GM18870 (cell line): ENCODE results near the gene TIMM50.

Experiments
- ATAC-seq: cut with Tn5 transposase; IDR thresholded peaks from one replicate; pipeline ENCODE4 v1.9.1; 2021; ENCODE audit warnings: moderate library complexity; ENCODE audit not compliant: unreplicated experiment

Gene TIMM50

DNA sequence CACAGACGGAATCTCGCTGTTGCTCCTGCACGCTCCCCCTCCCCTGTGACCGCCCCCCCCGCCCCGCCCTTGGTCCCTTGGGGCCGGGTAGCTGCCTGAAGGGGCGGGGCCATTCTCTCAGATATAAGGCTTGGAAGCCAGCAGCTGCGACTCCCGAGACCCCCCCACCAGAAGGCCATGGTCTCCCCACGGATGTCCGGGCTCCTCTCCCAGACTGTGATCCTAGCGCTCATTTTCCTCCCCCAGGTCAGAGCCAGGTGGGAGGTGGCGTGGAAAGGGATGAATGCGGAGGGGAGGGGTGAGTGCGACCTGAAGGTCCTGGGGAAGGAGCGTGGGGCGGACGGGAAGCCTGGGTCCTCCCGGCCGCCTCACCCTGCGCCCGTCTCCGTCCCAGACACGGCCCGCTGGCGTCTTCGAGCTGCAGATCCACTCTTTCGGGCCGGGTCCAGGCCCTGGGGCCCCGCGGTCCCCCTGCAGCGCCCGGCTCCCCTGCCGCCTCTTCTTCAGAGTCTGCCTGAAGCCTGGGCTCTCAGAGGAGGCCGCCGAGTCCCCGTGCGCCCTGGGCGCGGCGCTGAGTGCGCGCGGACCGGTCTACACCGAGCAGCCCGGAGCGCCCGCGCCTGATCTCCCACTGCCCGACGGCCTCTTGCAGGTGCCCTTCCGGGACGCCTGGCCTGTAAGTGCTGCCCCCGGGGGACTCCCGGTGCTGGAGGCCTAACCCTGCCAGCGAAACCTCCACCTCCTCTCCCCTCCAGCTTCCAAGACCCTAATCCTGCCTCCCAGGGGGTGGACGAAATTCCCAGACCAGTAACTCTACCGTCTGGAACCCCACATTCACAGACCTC lies 18.4 kb downstream of the TIMM50 start, which contains the start of gene DLL3:
DLL3 (plus strand) TSS at position 150 of the 845 bp plus-strand sequence; CDS start at position 178, 28 bp downstream.
- ATAC-seq = no peak

DNA sequence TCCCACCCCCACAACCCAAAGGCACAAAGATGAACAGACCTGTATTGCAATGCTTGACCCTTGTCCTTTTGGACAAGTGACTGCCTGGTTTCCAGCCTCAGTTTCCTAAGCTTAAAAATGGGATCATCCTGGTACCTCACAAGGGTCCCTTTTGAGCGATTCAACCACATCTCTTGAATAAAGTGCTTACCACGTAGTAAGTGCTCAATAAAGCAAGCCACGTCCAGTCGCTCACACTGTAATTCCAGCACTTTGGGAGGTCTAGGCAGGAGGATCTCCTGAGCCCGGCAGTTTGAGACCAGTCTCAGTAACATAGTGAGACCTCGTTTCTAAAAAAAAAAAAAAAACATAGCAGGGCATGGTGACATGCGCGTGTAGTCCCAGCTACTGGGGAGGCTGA lies 19.3 kb downstream of the TIMM50 start:
- ATAC-seq = no peak

DNA sequence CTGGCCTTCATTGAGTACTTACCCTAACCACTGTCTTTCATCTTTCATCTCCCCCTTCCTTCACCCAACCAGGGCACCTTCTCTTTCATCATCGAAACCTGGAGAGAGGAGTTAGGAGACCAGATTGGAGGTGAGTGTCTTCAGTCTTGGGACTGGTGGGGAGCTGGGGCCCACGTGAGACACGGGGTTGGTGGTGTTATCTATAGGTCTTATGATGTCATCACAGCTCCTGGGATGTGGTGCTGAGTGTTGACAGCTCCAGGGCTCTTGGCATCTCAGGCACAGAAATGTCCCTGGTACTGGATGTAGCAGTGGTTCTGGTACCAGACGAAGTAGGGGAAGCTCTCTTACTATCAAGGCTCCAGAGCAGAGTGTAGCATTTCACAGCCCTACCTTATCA lies 19.9 kb downstream of the TIMM50 start:
- ATAC-seq = no peak

DNA sequence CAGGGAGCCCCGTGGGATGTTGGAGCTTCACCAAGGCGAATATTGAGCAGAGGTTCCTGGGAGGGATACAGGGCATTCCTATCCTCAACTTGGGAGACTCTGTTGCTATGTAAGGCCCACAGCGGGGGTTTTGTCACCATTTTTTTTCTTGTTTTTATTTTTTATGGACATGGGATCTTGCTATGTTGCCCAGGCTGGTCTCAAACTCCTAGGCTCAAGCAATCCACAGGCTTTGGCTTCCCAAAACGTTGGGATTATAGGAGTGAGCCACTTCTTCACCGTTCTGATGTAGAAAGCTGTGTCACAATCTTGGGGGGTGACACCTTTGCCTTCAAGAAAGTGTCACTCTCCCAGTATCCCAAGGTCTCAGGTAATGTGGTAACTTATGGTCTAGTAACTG lies 20.7 kb downstream of the TIMM50 start:
- no peak for ATAC-seq

DNA sequence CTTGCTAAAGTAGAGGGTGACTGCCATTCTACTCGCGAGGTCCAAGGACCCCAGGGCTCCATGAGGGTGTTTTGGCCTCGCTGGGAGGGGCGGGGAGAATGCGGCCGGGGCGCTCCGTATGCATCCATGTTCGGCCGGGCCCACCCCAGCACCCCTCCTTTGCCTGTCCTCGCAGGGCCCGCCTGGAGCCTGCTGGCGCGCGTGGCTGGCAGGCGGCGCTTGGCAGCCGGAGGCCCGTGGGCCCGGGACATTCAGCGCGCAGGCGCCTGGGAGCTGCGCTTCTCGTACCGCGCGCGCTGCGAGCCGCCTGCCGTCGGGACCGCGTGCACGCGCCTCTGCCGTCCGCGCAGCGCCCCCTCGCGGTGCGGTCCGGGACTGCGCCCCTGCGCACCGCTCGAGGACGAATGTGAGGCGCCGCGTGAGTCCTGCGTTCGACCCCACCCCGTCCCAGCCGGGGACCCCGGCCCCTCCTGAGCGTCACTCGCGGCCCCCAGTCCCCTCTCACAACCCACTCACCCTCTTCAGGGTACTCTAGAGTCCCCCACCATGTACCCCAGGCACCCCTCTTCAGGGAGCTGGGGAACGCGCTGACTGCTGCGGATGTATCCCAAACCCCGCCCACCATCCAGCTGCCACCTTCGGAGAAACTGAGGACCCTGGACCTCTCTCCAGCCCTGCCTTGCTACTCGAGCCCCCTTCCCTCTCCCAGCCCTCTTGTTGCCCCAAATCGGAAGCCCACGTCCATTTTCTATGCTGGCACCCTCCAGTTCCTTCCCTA lies 22.2 kb downstream of the TIMM50 start:
- no peak for ATAC-seq

DNA sequence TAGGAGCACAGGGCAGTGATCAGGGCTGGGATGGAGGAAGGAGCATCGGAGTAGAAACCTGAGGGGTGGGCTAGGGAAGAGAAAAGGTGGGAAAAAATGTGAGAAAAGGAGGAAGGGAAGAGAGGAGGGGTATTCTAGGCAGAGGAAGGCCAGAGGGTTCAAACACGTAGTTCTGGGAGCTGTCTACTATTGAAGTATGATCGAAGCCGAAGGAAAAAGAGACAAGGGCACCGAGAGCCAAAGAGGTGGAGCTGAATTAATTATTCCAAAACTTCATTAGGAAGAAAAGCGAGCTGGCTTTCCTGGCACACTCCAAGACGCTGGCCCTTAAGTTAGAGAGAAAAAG lies 25.9 kb downstream of the TIMM50 start:
- ATAC-seq = no peak

DNA sequence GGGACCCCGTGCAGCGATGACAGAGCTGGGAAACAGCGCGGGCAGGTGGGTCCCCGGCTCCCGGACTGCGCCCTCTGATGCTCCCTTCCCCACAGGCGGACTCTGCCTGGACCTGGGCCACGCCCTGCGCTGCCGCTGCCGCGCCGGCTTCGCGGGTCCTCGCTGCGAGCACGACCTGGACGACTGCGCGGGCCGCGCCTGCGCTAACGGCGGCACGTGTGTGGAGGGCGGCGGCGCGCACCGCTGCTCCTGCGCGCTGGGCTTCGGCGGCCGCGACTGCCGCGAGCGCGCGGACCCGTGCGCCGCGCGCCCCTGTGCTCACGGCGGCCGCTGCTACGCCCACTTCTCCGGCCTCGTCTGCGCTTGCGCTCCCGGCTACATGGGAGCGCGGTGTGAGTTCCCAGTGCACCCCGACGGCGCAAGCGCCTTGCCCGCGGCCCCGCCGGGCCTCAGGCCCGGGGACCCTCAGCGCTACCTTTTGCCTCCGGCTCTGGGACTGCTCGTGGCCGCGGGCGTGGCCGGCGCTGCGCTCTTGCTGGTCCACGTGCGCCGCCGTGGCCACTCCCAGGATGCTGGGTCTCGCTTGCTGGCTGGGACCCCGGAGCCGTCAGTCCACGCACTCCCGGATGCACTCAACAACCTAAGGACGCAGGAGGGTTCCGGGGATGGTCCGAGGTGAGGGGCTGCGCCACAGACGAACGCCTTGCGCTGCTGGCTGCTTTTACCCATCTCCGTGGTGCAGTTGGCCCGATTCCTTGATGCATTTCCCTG lies 26.5 kb downstream of the TIMM50 start:
- no peak for ATAC-seq

DNA sequence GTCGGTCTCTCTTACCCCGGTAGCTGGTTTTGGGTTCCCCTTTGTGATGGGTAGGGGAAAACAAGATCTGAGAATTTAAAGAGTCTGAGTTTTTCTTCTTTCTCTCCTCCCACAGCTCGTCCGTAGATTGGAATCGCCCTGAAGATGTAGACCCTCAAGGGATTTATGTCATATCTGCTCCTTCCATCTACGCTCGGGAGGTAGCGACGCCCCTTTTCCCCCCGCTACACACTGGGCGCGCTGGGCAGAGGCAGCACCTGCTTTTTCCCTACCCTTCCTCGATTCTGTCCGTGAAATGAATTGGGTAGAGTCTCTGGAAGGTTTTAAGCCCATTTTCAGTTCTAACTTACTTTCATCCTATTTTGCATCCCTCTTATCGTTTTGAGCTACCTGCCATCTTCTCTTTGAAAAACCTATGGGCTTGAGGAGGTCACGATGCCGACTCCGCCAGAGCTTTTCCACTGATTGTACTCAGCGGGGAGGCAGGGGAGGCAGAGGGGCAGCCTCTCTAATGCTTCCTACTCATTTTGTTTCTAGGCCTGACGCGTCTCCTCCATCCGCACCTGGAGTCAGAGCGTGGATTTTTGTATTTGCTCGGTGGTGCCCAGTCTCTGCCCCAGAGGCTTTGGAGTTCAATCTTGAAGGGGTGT lies 27.2 kb downstream of the TIMM50 start:
- ATAC-seq = no peak

DNA sequence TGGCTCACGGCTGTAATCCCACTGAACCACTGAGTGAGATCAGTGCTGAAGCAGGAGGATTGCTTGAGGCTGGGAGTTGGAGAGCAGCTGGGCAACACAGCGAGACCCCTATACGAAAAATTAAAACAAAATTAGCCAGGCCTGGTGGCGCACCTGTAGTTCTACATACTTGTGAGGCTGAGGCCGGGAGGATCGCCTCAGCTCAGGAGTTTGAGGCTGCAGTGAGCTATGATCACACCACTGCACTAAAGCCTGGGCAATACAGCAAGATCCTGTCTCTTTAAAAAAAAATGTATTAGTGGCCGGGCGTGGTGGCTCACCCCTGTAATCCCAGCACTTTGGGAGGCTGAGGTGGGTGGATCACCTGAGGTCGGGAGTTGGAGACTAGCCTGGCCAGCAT lies 28.0 kb downstream of the TIMM50 start:
- ATAC-seq = no peak

DNA sequence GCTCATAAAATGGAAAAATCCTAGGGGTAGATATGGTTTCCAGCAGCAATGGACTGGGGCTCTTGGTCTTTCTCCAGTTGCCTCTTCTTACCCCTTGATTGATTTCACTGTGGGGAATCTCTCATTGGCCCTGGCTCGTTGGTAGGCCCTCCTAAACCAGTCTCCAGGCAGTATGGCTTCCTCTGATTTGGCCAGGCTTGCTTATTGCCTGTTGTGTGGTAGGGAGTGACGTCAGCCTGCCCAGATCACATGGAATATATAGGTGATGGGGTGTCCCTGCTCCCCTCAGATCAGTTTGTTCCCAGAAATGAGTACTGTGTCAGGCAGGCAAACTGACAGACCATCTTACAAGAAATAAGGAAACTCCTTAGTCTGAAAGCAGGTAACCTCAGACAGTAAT lies 28.6 kb downstream of the TIMM50 start:
- ATAC-seq = no peak

DNA sequence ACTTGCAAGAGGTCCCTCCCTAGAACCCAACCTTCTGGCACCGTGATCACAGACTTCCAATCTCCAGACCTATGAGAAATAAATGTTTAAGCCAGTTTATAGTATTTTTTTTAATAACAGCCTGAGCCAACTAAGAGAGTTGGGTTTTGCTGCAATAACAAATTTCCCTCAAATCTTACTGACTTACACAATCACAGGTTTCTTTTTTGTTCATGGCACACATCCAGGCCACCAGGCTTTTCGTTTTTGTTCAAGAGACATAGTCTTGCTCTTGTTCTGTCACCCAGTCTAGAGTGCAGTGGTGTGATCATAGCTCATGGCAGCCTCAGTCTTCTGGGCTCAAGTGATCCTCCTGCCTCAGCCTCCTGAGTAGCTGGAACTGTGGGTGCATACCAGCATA lies 32.4 kb downstream of the TIMM50 start:
- ATAC-seq = no peak

DNA sequence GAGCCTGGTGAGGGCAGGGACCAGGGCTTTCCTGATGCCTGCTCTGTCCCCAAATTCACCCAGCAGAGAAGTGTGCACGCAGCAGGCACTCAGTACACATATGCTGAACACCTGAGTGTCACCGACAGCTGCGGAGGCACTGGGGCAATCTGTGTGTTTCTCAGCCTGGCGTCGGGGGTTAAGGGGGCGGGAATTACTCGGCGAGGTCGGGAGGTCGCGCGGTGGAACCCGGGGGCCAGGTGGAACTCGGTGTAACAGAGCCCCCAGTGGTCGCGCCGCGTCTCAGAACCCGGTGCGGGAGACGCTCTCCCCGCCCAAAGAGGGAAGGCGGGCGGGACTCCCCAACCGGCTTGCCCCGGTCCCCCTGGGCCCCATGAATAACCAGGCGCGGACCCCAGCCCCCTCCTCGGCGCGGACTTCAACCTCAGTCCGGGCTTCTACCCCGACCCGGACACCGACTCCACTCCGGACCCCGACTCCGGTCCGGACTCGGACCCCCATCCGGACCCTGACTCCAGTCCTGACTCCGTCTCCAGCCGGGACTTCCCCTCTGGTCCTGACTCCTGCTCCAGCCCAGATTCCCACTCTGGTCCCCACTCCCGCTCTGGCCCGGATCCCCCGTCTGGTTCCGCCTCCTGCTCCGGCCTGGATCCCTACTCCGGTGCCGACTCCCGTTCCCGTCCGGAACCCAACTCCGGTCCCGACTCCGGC lies 34.4 kb downstream of the TIMM50 start, which contains the start of gene SELENOV:
SELENOV (plus strand) TSS at position 300 of the 711 bp plus-strand sequence; CDS start at position 374, 74 bp downstream.
- ATAC-seq = no peak

DNA sequence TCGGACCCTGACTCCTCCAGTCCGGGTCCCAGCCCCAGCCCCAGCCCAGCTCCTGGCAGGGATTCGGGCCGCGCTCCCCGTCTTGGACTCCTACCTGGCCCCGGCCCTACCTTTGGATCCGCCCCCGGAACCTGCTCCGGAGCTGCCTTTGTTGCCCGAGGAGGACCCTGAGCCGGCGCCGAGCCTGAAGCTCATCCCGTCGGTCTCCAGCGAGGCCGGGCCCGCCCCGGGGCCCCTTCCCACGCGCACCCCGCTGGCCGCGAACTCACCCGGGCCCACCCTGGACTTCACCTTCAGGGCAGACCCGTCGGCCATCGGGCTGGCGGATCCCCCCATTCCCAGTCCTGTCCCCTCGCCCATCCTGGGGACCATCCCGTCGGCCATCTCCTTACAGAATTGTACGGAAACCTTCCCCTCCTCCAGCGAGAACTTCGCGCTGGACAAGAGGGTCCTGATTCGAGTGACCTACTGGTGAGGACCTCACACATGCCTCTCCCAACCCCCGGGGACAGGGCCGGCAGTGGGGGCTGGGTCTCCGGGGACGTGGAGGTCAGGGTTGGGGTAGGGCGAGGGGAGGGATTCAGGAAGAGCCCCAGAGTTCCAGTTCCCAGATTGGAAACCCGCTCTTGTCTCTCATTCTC lies 35.0 kb downstream of the TIMM50 start:
- no peak for ATAC-seq

DNA sequence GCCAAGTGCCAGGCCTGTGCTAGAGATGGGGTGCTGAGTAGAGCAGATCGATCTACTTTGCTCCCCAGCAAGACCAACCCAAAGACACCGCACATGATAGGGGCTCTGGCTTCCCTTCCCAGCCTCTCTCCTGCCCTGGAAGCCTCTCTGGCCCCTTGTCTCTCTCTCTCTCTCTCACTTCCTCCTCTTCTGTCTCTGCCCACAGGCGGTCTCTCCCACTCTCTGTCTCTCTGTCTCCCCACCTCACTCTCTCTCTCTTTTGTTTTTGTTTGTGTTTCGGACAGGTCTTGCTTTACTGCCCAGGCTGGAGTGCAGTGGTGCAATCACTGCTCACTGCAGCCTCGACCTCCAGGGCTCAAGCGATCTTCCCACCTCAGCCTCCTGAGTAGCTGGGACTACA lies 35.6 kb downstream of the TIMM50 start:
- no peak for ATAC-seq

DNA sequence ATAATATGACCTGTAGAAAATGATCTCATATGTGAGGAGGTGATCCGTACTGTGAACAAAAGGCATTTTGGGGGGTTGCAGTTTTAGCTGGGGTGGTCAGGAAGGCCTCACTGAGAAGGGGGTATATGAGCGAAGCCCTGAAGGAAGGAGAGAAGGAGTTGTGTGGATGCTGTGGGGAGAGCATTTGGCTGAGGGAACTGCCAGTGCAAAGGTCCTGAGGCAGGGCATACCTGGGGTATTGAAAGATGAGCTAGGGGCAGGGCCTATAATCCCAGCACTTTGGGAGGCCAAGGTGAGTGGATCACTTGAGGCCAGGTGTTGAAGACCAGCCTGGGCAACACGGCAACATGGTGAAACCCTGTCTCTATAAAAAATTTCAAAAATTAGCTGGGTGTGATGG lies 36.8 kb downstream of the TIMM50 start:
- no peak for ATAC-seq

DNA sequence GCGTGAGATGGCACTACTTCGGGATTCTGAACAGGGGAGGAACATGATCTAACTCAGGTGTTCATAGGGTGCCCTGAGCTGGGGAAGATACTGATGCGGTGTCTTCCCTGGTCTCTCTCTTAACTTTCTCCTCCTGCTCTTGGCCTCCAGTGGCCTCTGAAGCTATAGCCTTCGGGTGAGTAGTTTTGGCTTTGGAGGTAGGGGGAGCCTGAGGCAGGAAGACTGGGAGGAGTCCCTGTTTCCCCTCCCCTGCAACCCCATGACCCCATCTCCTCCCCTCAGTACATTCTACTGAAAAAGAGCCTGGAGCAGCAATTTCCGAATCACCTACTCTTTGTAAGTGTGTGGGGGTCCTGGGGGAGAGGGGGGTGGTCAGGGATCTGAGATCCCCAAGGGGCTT lies 37.8 kb downstream of the TIMM50 start:
- no peak for ATAC-seq

DNA sequence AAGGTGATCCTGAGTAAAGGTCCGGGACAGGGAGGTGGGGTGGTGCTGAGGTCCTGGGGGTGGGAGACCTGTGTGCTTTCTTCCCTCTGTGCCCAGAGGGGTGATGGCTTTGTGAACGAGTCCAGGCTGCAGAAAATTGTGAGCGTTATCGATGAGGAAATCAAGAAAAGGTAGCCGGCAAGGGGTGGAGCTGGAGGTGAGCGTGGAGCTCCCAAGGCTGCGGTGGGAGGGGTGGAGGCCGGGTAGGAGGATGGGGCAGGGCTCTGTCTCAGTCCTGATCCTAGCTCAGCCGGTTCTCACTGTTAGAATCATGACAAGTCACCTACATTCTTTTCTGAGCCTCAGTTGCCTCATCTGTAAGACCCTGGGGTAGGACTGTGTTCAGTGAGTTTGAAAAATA lies 38.3 kb downstream of the TIMM50 start:
- no peak for ATAC-seq

DNA sequence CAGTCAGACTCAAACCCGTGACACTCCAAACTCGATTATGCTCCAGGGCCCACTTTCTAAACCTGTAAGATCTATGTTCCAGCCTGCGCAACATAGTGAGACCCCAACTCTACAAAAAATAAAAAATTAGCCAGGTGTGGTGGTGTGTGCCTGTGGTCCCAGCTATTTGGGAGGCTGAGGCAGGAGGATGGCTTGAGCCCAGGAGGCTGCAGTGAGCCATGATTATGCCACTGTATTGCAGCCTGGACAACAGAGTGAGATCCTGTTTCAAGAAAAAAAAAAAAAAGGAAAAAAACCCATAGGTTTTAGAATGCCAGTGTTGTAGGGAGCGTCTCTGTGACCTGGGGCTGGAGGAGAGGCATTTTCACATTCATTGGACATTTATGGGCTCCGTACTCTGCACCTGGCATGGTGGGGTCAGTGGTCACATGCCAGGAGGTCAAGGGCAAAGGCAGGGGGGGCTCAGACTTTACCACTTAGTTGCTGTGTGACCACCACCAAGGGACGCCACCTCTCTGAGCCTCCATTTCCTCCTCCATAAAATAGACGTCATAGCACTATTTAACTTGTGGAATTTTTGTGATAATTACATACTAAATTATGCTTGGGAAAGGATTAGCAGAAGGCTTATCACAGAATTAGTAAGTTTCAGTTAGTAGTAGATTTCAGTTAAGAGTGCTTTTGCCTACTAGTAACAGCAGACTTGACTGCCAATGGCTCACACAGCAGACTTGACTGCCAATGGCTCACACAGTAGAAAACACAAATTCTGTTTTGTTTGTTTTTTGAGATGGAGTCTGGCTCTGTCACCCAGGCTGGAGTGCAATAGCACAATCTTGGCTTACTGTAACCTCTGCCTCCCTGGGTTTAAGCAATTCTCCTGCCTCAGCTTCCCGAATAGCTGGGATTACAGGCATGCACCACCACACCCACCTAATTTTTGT lies 40.2 kb downstream of the TIMM50 start:
- no peak for ATAC-seq

DNA sequence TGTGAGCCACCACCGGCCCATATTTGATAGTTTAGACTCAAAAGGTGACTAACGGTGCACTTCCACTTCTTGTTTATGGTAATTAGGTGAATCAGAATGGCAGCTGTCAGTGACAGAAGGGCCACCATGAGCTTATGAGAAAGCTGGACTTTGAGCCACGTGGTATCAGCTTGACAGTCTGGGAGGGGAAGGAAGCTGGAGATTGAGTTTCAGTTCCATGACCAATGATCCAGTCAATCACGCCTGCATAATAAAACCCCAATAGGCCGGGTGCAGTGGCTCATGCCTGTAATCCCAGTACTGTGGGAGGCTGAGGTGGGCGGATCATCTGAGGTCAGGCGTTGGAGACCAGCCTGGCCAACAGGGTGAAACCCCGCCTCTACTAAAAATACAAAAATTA lies 43.9 kb downstream of the TIMM50 start:
- ATAC-seq = no peak
